Measurements from ENCODE around the gene LDLRAD3. TPM values are rescaled to one million over a fixed set of nuclear protein-coding genes. Genes with fewer than 3 reads are reported as not detected.

Gene LDLRAD3
- total RNA-seq, 3 donors from 2014 or later (not counting 1 experiment from before 2014, with no cell fraction given), result 1.0 to 1.5 (median 1.2) TPM

GRCh38 chr11:35943309-35943708 is 553 bp upstream of the LDLRAD3 start:
- H3K9me3 ChIP-seq (ENCODE audit: control insufficient read depth, insufficient read depth, low read length), result no peaks in the 10 kb centered on the region
- peak overlapping the region; percentile 90 for H3K4me3 Mint-ChIP-seq
- 26% methylated on average over 8 of the region's 9 CpGs for WGBS (ENCODE audit: insufficient coverage)
- no peaks in the 10 kb centered on the region for H3K9me3 Mint-ChIP-seq
- peaks cover 5% of the 10 kb centered on the region for H3K27me3 ChIP-seq (ENCODE audit: control insufficient read depth, insufficient read depth, low read length)
- no peak overlapping the region for H3K27ac ChIP-seq (ENCODE audit: low read length)
- intact Hi-C loops (cut with micrococcal nuclease), result no loop called here
- peaks cover 9% of the 10 kb centered on the region for H3K4me1 ChIP-seq (ENCODE audit: control insufficient read depth, insufficient read depth, low read length)
- DNase-seq, result no peak
- no peaks in the 10 kb centered on the region for H3K36me3 ChIP-seq (ENCODE audit: control insufficient read depth, insufficient read depth, low read length)
- H3K4me3 ChIP-seq (ENCODE audit: low read length), result peak overlapping the region; percentile 21
- TF ChIP-seq, protein P1, sequence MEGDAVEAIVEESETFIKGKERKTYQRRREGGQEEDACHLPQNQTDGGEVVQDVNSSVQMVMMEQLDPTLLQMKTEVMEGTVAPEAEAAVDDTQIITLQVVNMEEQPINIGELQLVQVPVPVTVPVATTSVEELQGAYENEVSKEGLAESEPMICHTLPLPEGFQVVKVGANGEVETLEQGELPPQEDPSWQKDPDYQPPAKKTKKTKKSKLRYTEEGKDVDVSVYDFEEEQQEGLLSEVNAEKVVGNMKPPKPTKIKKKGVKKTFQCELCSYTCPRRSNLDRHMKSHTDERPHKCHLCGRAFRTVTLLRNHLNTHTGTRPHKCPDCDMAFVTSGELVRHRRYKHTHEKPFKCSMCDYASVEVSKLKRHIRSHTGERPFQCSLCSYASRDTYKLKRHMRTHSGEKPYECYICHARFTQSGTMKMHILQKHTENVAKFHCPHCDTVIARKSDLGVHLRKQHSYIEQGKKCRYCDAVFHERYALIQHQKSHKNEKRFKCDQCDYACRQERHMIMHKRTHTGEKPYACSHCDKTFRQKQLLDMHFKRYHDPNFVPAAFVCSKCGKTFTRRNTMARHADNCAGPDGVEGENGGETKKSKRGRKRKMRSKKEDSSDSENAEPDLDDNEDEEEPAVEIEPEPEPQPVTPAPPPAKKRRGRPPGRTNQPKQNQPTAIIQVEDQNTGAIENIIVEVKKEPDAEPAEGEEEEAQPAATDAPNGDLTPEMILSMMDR (IDR thresholded peaks at IDR 0.05), result no peak
- H3K27ac Mint-ChIP-seq, result no peak overlapping the region
- H3K4me1 Mint-ChIP-seq, result peaks cover 11 to 20% of the 10 kb centered on the region in 2 donors
- ATAC-seq, result peak in 1 of 3 donors; percentile 3
- H3K36me3 Mint-ChIP-seq, result no peaks in the 10 kb centered on the region
- peaks cover 27 to 46% of the 10 kb centered on the region in 2 donors for H3K27me3 Mint-ChIP-seq (ENCODE audit: low read depth in 2 of 2)

- Histone ChIP-seq H3K27ac (ENCODE audit: low read length) (no peak overlapping the region), H3K9me3 (ENCODE audit: control insufficient read depth, insufficient read depth, low read length) (no peaks in the 10 kb centered on the region), H3K4me1 (ENCODE audit: control insufficient read depth, insufficient read depth, low read length) (peaks cover 9% of the 10 kb centered on the region), H3K4me3 (ENCODE audit: low read length) (no peak overlapping the region), H3K27me3 (ENCODE audit: control insufficient read depth, insufficient read depth, low read length) (peaks cover 5% of the 10 kb centered on the region), H3K36me3 (ENCODE audit: control insufficient read depth, insufficient read depth, low read length) (no peaks in the 10 kb centered on the region)
- intact Hi-C loops (cut with micrococcal nuclease), result no loop called here
- Mint-ChIP-seq H3K27ac (peak overlapping the region in 1 of 2 donors; percentile 68), H3K9me3 (no peaks in the 10 kb centered on the region), H3K36me3 (no peaks in the 10 kb centered on the region), H3K27me3 (ENCODE audit: low read depth in 2 of 2) (peaks cover 25 to 40% of the 10 kb centered on the region in 2 donors), H3K4me3 (peak overlapping the region; percentile 83), H3K4me1 (peaks cover 11 to 20% of the 10 kb centered on the region in 2 donors)
- DNase-seq (no peak), ATAC-seq (no peak)
- WGBS (ENCODE audit: insufficient coverage), result 60% methylated on average over 31 of the region's 32 CpGs
- TF ChIP-seq, protein P1 (IDR thresholded peaks at IDR 0.05), result no peak
Observed at GRCh38 chr11:35944503-35945136, 758 bp downstream of the LDLRAD3 start.

GRCh38 chr11:35945137-35945518 is 1.3 kb downstream of the LDLRAD3 start:
- Histone ChIP-seq H3K9me3 (ENCODE audit: control insufficient read depth, insufficient read depth, low read length) (no peaks in the 10 kb centered on the region), H3K4me3 (ENCODE audit: low read length) (no peak overlapping the region), H3K4me1 (ENCODE audit: control insufficient read depth, insufficient read depth, low read length) (peaks cover 9% of the 10 kb centered on the region), H3K27ac (ENCODE audit: low read length) (no peak overlapping the region), H3K27me3 (ENCODE audit: control insufficient read depth, insufficient read depth, low read length) (peaks cover 5% of the 10 kb centered on the region), H3K36me3 (ENCODE audit: control insufficient read depth, insufficient read depth, low read length) (no peaks in the 10 kb centered on the region)
- WGBS (ENCODE audit: insufficient coverage), result 83% methylated on average over 2 of the region's 2 CpGs
- TF ChIP-seq, protein P1 (IDR thresholded peaks at IDR 0.05), result no peak
- Mint-ChIP-seq H3K27ac (no peak overlapping the region), H3K36me3 (no peaks in the 10 kb centered on the region), H3K27me3 (ENCODE audit: low read depth in 2 of 2) (peaks cover 25 to 39% of the 10 kb centered on the region in 2 donors), H3K4me3 (peak overlapping the region; percentile 74), H3K9me3 (no peaks in the 10 kb centered on the region), H3K4me1 (peaks cover 11 to 20% of the 10 kb centered on the region in 2 donors)
- DNase-seq (no peak), ATAC-seq (no peak)
- intact Hi-C loops (cut with micrococcal nuclease), result no loop called here

- Histone ChIP-seq H3K9me3 (ENCODE audit: control insufficient read depth, insufficient read depth, low read length) (no peaks in the 10 kb centered on the region), H3K4me1 (ENCODE audit: control insufficient read depth, insufficient read depth, low read length) (peaks cover 9% of the 10 kb centered on the region), H3K27me3 (ENCODE audit: control insufficient read depth, insufficient read depth, low read length) (peaks cover 5% of the 10 kb centered on the region), H3K36me3 (ENCODE audit: control insufficient read depth, insufficient read depth, low read length) (no peaks in the 10 kb centered on the region), H3K27ac (ENCODE audit: low read length) (no peak overlapping the region), H3K4me3 (ENCODE audit: low read length) (no peak overlapping the region)
- ATAC-seq (no peak), DNase-seq (no peak)
- Mint-ChIP-seq H3K4me1 (peaks cover 11 to 20% of the 10 kb centered on the region in 2 donors), H3K27me3 (ENCODE audit: low read depth in 2 of 2) (peaks cover 28 to 37% of the 10 kb centered on the region in 2 donors), H3K4me3 (no peak overlapping the region), H3K9me3 (no peaks in the 10 kb centered on the region), H3K27ac (no peak overlapping the region), H3K36me3 (no peaks in the 10 kb centered on the region)
- TF ChIP-seq, protein P1 (IDR thresholded peaks at IDR 0.05), result no peak
- intact Hi-C loops (cut with micrococcal nuclease), result no loop called here
- WGBS (ENCODE audit: insufficient coverage), result 54% methylated on average over 3 of the region's 3 CpGs
Observed at GRCh38 chr11:35946766-35947165, 2.9 kb downstream of the LDLRAD3 start.

Measured in natural killer cell (primary cell).